WTC11 (cell line): ENCODE results near the gene MYO7B. TPM values are rescaled to one million over a fixed set of nuclear protein-coding genes. Genes with fewer than 3 reads are reported as not detected.

Experiments
- ATAC-seq: fragments of 200-7000 bp; cut with Tn5 transposase; 2 replicates; pipeline ENCODE4 v1.10.0; 2021; ENCODE audit warnings: mild to moderate bottlenecking, moderate library complexity
- CTCF ChIA-PET: fragments of 300-600 bp; sonication (Branson Sonifier 250); formaldehyde crosslinking; loops from one replicate; lab custom pipeline; 2021; ENCODE audit warnings: antibody characterized with exemption; lab: Charles Lee
- POLR2A ChIA-PET: fragments of 350-600 bp; sonication (Branson Sonifier 250); formaldehyde crosslinking; loops from one replicate; lab custom pipeline; 2021; ENCODE audit warnings: antibody characterized with exemption; lab: Charles Lee
- DNase-seq: peaks from one replicate; pipeline ENCODE4 v3.0.0; 2021; ENCODE audit warnings: low spot score
- H3K27ac Mint-ChIP-seq: 2 replicates; pipeline ENCODE4 v1.8.0; 2021; ENCODE audit warnings: mixed read lengths
- H3K27me3 Mint-ChIP-seq: 2 replicates; pipeline ENCODE4 v1.8.0; 2021; ENCODE audit warnings: low read depth, mild to moderate bottlenecking, moderate library complexity, mixed read lengths
- H3K36me3 Mint-ChIP-seq: 2 replicates; pipeline ENCODE4 v1.8.0; 2021; ENCODE audit warnings: mixed read lengths
- H3K4me1 Mint-ChIP-seq: 2 replicates; pipeline ENCODE4 v1.8.0; 2022; ENCODE audit warnings: mixed read lengths
- H3K4me3 Mint-ChIP-seq: 2 replicates; pipeline ENCODE4 v1.8.0; 2021; ENCODE audit warnings: mild to moderate bottlenecking, moderate library complexity, mixed read lengths
- H3K9me3 Mint-ChIP-seq: 2 replicates; pipeline ENCODE4 v1.8.0; 2021; ENCODE audit warnings: mixed read lengths
- CDX4 ChIP-seq: fragments of 250-450 bp; sonication (Bioruptor Pico); IDR thresholded peaks from 2 replicates; pipeline ENCODE4 v1.9.0; 2021; ENCODE audit warnings: moderate library complexity, mild to moderate bottlenecking, inconsistent platforms, borderline replicate concordance
- E2F4 ChIP-seq: sonication (generic); formaldehyde crosslinking; IDR thresholded peaks from 2 replicates; pipeline ENCODE4 v1.8.1; 2022; ENCODE audit warnings: low read depth, mild to moderate bottlenecking, moderate library complexity, missing genetic modification reagents, borderline replicate concordance
- GRHL2 ChIP-seq: fragments of 250-450 bp; sonication (Bioruptor Pico); IDR thresholded peaks from 2 replicates; pipeline ENCODE4 v1.8.0; 2022; ENCODE audit warnings: mild to moderate bottlenecking, moderate library complexity; ENCODE audit not compliant: insufficient replicate concordance, severe bottlenecking
- IRF2 ChIP-seq: sonication (generic); formaldehyde crosslinking; IDR thresholded peaks from 2 replicates; pipeline ENCODE4 v1.8.0; 2022; ENCODE audit warnings: low read depth, missing genetic modification reagents, borderline replicate concordance
- JAZF1 ChIP-seq: fragments of 250-450 bp; sonication (Bioruptor Pico); IDR thresholded peaks from 2 replicates; pipeline ENCODE4 v1.9.0; 2021; ENCODE audit warnings: moderate library complexity, mild to moderate bottlenecking, inconsistent platforms
- MAX ChIP-seq: sonication (generic); formaldehyde crosslinking; IDR thresholded peaks from 2 replicates; pipeline ENCODE4 v1.8.0; 2022; ENCODE audit warnings: mild to moderate bottlenecking, missing genetic modification reagents
- MYBL2 ChIP-seq: sonication (generic); formaldehyde crosslinking; IDR thresholded peaks from 2 replicates; pipeline ENCODE4 v1.8.1; 2023; ENCODE audit warnings: mild to moderate bottlenecking, moderate library complexity, missing genetic modification reagents
- NFATC4 ChIP-seq: fragments of 250-450 bp; sonication (Bioruptor Pico); IDR thresholded peaks from 2 replicates; pipeline ENCODE4 v1.9.0; 2021; ENCODE audit warnings: mild to moderate bottlenecking
- NR3C1 ChIP-seq: sonication (generic); formaldehyde crosslinking; conservative IDR thresholded peaks from 2 replicates; pipeline ENCODE4 v1.8.1; 2023; ENCODE audit warnings: low read depth, mild to moderate bottlenecking, missing genetic modification reagents
- OVOL2 ChIP-seq: fragments of 250-450 bp; sonication (Bioruptor Pico); IDR thresholded peaks from 2 replicates; pipeline ENCODE4 v1.9.0; 2021; ENCODE audit warnings: mild to moderate bottlenecking, borderline replicate concordance
- PRDM15 ChIP-seq: sonication (generic); formaldehyde crosslinking; IDR thresholded peaks from 2 replicates; pipeline ENCODE4 v1.8.0; 2022; ENCODE audit warnings: missing genetic modification reagents
- PREB ChIP-seq: sonication (generic); formaldehyde crosslinking; IDR thresholded peaks from 2 replicates; pipeline ENCODE4 v1.8.1; 2022; ENCODE audit warnings: mild to moderate bottlenecking, missing genetic modification reagents, moderate library complexity, borderline replicate concordance
- RELA ChIP-seq: sonication (generic); formaldehyde crosslinking; IDR thresholded peaks from 2 replicates; pipeline ENCODE4 v1.8.1; 2022; ENCODE audit warnings: missing genetic modification reagents, mild to moderate bottlenecking, borderline replicate concordance
- SP1 ChIP-seq: sonication (generic); formaldehyde crosslinking; conservative IDR thresholded peaks from 2 replicates; pipeline ENCODE4 v1.8.1; 2022; ENCODE audit warnings: missing genetic modification reagents
- TP53 ChIP-seq: sonication (generic); formaldehyde crosslinking; IDR thresholded peaks from 2 replicates; pipeline ENCODE4 v1.8.1; 2023; ENCODE audit warnings: mild to moderate bottlenecking, missing genetic modification reagents
- ZBTB21 ChIP-seq: sonication (generic); formaldehyde crosslinking; IDR thresholded peaks from 2 replicates; pipeline ENCODE4 v1.8.1; 2023; ENCODE audit warnings: mild to moderate bottlenecking, missing genetic modification reagents, borderline replicate concordance
- ZNF138 ChIP-seq: sonication (generic); formaldehyde crosslinking; conservative IDR thresholded peaks from 2 replicates; pipeline ENCODE4 v1.8.1; 2022; ENCODE audit warnings: mild to moderate bottlenecking, moderate library complexity, missing genetic modification reagents
- ZNF532 ChIP-seq: fragments of 250-450 bp; sonication (Bioruptor Pico); IDR thresholded peaks from 2 replicates; pipeline ENCODE4 v1.9.0; 2021; ENCODE audit warnings: mild to moderate bottlenecking, borderline replicate concordance
- ZSCAN18 ChIP-seq: fragments of 250-450 bp; sonication (Bioruptor Pico); IDR thresholded peaks from 2 replicates; pipeline ENCODE4 v2.1.2; 2022; ENCODE audit warnings: mild to moderate bottlenecking, moderate library complexity
- total RNA-seq: library from RNA; stranded (reverse); gene quantifications from 3 replicates; pipeline ENCODE4 v1.2.3, GENCODE V29; 2021

Gene MYO7B
- total RNA-seq, 1 experiment from 2014 or later, result not detected

- peak overlapping the region; percentile 49; the same call in 1 of the 2 replicates for H3K27ac Mint-ChIP-seq
- H3K27me3 Mint-ChIP-seq, result peaks cover 2% of the 10 kb centered on the region; the same call in 1 of the 2 replicates
- POLR2A ChIA-PET, result no interaction called here
- CTCF ChIA-PET, result interaction anchor here (0.6 to 5.1 kb wide), 7 partner anchors 11 to 452 kb away, joined by 3 to 59 read pairs (median 5); no protein-coding TSS in a partner anchor
- ATAC-seq (no peak), DNase-seq (no peak)
- TF ChIP-seq MYBL2 (CRISPR knock-in tag), result no peak
- TF ChIP-seq OVOL2 (CRISPR knock-in tag), result no peak
- no peak for TF ChIP-seq PRDM15 (CRISPR knock-in tag)
- TF ChIP-seq TP53 (CRISPR knock-in tag), result no peak
- no peak for TF ChIP-seq JAZF1
- no peak for TF ChIP-seq SP1
- TF ChIP-seq E2F4 (CRISPR knock-in tag), result no peak
- TF ChIP-seq ZNF138 (CRISPR knock-in tag), result no peak
- TF ChIP-seq GRHL2 (CRISPR knock-in tag), result no peak
- TF ChIP-seq NR3C1 (CRISPR knock-in tag), result no peak
- no peak for TF ChIP-seq ZBTB21 (CRISPR knock-in tag)
- no peak overlapping the region for H3K4me3 Mint-ChIP-seq
- H3K9me3 Mint-ChIP-seq, result no peaks in the 10 kb centered on the region
- no peaks in the 10 kb centered on the region for H3K36me3 Mint-ChIP-seq
- peaks cover 2% of the 10 kb centered on the region; the same call in 1 of the 2 replicates for H3K4me1 Mint-ChIP-seq
Observed at GRCh38 chr2:127653421-127654083, 118.1 kb downstream of the MYO7B start.

- DNase-seq, result no peak
- H3K4me3 Mint-ChIP-seq, result no peak overlapping the region
- CTCF ChIA-PET, result interaction anchor here (0.6 to 5.1 kb wide), 3 partner anchors 42 to 453 kb away, joined by 3 to 59 read pairs (median 5); no protein-coding TSS in a partner anchor
- POLR2A ChIA-PET, result no interaction called here
- H3K27ac Mint-ChIP-seq, result no peak overlapping the region
- no peak for ATAC-seq
- no peaks in the 10 kb centered on the region for H3K9me3 Mint-ChIP-seq
- no peaks in the 10 kb centered on the region for H3K36me3 Mint-ChIP-seq
- peaks cover 2% of the 10 kb centered on the region; the same call in 1 of the 2 replicates for H3K27me3 Mint-ChIP-seq
- peaks cover 2% of the 10 kb centered on the region; the same call in 1 of the 2 replicates for H3K4me1 Mint-ChIP-seq
- TF ChIP-seq NFATC4 (CRISPR knock-in tag) (no peak), ZSCAN18 (CRISPR knock-in tag) (no peak), ZNF532 (CRISPR knock-in tag) (no peak), IRF2 (no peak), SP1 (no peak), CDX4 (no peak), PREB (CRISPR knock-in tag) (no peak), TP53 (CRISPR knock-in tag) (no peak), OVOL2 (CRISPR knock-in tag) (no peak), MAX (no peak), MYBL2 (CRISPR knock-in tag) (no peak), RELA (CRISPR knock-in tag) (no peak)
Observed at GRCh38 chr2:127654084-127654837, 118.8 kb downstream of the MYO7B start.
